ELF-1 (cell line): ENCODE data around the gene SRGAP2B.
"Not testable (repeated sequence)": the region's sequence is repeated elsewhere in the genome, so short reads cannot be mapped to it uniquely, and the experiment has no call there.

Source experiments
- DNase-seq: peaks from one replicate; pipeline ENCODE4 v3.0.0-alpha.2; 2016; ENCODE audit warnings: low read depth, low spot score

The SRGAP2B gene

GRCh38 chr1:145095284-145096057 lies at the start of gene SRGAP2B, which contains the start of gene FAM72D:
Gene SRGAP2B, minus strand, starts transcription at chr1:145095328. Its CDS starts 2,427 bp downstream, at chr1:145092901.
Gene FAM72D, plus strand, starts transcription at chr1:145095974. Its CDS starts 874 bp downstream, at chr1:145096848.
- not testable (repeated sequence) for DNase-seq

- not testable (repeated sequence) for DNase-seq
Measured at GRCh38 chr1:145144264-145144913, 49.3 kb upstream of the SRGAP2B start.

DNA sequence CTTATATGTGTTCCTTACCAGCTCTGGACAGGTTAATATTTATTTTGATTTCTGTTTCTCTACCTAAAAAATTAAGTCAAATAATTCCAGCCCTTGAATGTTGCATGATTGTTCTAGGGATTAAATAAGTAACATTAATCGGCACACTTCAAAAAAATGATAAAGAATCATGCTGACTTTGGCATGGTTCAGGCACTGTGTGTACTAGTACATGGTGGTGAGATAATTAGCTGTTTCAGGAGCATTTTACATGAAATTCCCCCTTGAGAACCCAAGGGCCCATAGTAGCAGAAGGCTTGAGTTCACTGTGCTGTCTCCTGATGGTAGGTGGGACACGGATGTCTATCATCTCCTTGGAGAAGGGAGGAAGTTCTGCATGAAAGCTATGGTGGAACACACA lies 45.4 kb upstream of the SRGAP2B start:
- DNase-seq, result not testable (repeated sequence)

DNA sequence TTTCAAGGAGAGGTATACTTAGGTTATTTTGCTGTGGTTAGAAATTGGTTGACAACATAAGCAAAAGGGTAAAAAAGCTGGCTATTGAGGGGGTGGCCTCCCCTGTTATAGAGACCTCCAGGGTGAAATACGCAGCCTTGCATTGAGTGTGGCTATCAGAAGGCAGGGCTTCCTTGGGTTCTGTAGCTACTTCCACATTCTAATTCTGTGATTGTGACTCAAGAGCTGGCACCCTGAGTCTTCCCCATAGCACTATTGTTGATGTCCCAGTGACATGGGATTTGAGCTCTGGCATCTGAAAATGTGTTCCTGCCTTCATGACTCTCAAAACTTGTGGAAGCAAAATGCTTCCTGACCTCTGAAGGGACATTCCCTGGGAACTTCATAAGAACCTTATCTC lies 39.3 kb upstream of the SRGAP2B start:
- not testable (repeated sequence) for DNase-seq

GRCh38 chr1:145128697-145129469 lies 33.8 kb upstream of the SRGAP2B start:
- DNase-seq, result peak; percentile 13

DNA sequence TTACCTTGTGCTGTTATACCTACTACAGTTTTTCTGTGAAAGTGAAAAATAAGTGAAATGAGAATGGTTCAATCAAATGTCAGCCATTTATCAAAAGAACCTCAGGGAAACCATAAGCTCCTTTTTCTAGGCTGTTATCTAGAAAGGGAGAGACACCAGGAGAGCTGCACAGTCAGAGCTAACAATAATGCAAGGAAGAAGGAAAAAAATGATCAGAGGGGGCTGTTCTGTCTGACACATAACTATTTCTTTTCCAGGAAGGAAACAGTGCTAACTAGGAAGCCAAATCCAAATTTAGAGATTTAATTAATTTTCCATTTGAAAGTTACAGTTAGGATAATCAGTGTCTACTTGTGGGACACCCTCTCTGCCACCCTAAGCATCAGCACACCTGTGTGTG lies 32.0 kb upstream of the SRGAP2B start:
- DNase-seq, result not testable (repeated sequence)

DNA sequence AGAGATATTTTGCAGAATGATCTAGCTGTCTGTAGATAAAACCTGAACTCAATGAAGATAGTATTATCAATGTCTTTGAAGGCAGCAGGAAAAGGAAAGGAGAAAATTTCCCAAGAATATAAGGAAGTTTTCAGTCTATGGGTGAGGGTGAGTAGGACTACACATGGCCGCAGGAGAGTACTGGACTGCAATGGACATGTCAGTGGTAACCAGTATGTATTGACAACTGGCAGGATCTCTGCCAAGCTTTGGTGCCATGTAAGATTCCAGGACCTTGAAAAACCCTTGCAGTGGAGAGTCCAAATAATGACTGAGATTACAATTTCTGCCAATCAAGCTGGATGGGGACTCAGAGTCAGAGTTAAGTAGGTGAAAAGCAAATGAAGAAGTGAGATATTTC lies 30.0 kb upstream of the SRGAP2B start:
- DNase-seq, result not testable (repeated sequence)

DNA sequence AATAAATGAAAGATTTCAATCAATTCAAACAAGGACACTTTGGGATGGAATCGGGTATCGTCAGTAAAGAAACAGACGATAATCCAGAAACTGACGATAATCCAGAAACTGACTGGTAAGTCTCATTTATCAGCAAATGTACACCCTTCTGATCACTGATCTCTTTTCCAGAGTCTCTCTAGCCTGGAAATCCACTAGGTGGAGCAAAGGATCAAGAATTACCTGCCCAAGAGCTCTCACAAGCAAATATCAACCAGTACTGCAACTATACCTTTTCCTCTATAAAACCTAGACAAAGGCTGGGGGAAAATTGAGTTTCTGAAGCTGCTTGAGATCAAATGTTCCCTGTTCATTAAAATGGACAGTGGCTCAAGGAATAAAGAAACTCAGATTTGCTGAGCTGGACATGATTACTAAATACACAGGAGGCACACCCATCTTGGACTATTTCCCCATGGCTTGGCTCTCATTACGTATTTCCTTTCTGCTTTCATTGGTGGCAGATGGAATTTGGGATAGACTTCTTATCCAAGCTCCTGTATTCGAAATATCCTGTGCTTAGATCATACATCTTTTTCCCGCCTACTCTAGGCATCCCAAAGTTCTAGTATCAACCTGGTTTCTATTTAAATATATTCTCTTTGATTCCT lies 29.0 kb upstream of the SRGAP2B start:
- DNase-seq, result not testable (repeated sequence)

DNA sequence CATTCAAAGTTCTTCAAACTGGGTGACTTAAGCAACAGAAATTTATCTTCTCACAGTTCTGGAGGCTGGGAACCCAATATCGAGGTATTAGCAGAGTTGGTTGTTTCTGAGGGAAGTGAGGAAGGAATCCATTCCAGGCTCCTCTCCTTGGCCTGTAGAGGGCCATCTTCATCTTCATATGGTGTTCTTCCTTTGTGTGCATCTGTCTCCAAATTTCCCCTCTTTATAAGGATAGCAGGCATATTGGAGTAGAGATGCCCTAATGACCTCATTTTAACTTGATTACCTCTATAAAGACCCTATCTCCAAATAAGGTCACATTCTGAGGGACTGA lies 27.9 kb upstream of the SRGAP2B start:
- DNase-seq, result not testable (repeated sequence)

DNA sequence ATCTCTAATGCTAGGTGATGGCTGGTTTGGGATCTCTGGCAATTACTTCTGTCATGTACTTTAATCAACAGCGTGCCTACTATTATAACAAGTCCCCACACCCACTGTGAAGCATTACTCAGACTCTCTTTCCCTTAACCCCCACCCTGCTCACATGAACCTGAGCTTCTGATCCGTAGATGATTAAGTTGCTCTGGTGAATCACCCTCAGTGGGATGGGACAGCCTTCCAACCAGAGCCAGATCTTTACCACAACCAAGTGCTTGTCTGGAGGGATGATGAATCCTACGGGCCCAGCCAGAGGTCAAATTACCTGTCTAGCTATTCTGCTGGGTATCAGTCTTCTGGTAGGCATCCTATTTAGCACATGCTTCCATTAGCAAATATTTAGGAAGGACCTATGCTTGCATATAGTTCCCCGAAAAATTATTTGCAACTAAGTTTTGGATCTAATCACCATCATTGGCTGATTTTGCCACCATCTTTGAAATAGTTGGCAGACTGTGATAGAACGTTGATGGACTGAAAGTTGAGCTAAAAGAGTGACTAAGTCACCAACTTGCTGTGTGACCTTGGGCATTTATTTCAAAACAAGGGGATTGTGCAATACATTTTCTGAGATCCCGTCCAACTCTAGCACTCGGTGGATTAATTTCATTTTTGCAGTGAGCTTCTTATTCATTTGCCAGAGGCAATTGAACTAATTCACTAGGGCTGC lies 27.4 kb upstream of the SRGAP2B start:
- DNase-seq, result not testable (repeated sequence)

- DNase-seq, result not testable (repeated sequence)
Measured at GRCh38 chr1:145119842-145120241, 24.7 kb upstream of the SRGAP2B start.

GRCh38 chr1:145115587-145116493 lies 20.7 kb upstream of the SRGAP2B start:
- not testable (repeated sequence) for DNase-seq

- DNase-seq, result not testable (repeated sequence)
Measured at GRCh38 chr1:145114560-145115057, 19.5 kb upstream of the SRGAP2B start.

GRCh38 chr1:145112703-145113102 lies 17.6 kb upstream of the SRGAP2B start:
- not testable (repeated sequence) for DNase-seq

DNA sequence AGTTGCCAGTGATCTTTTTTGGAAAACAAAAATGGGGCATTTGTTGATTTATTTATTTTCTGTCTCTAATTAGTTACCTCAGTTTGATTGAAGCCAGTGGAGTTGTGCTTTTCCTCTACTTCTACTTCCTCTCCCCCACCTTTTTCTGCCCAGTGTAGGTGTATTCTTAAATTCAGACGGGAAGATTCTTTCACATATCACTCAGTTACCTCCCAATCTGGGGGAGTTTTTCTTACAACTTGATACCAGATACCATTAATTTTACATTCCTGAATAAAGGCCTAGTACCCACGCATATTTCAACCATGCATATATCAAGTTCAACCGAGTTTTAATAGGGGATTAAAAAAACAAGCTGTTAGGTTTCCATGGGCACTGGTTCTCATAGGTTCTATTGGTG lies 16.5 kb upstream of the SRGAP2B start:
- not testable (repeated sequence) for DNase-seq

GRCh38 chr1:145103294-145103693 lies 8.2 kb upstream of the SRGAP2B start:
- not testable (repeated sequence) for DNase-seq

GRCh38 chr1:145101725-145102124 lies 6.6 kb upstream of the SRGAP2B start:
- DNase-seq, result not testable (repeated sequence)

DNA sequence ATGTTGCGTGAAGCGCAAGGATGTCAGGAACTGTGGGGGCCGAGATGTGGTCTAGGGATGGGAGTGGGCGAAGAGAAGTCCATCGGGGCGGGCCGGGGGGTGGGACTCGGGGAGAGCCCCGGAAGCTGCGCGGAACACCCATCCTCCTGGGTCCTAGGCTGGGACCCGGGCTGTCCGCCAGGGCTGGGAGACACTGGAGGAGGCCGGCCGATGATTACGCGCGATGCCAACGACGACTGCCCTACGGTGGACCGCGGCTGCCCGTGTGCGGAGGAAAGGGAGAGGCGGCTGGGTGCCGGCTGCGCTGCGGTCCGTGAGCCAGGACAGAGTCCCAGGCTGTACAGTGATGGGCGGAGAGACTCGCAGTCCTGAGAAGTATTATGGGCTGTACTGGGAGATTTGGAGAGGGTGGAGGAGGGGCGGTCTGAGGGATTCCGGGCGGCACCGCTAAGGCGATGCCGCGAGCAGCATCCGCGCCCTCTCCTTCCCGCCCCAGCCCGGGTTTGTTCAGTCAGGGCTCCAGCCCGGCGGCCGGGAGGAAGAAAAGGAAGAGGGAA lies 395 bp downstream of the SRGAP2B start:
- DNase-seq, result not testable (repeated sequence)

- peak; percentile 70 for DNase-seq
Measured at GRCh38 chr1:145093517-145094149, 1.5 kb downstream of the SRGAP2B start.
